IMR-90 (cell line): ENCODE results near the gene MGA. TPM values are rescaled to one million over a fixed set of nuclear protein-coding genes. Genes with fewer than 3 reads are reported as not detected.

Experiments
- ATAC-seq: fragments of 200-7000 bp; cut with Tn5 transposase; 2 replicates; pipeline ENCODE4 v1.9.1; 2020; ENCODE audit warnings: low read depth, mild to moderate bottlenecking, moderate library complexity
- BruUV-seq: library from RNA; stranded (reverse); fragments of 400-500 nt; replicated peaks from 2 replicates; lab custom pipeline; 2021; lab: Mats Ljungman, UMichigan
- CTCF ChIA-PET: fragments of 300-600 bp; formaldehyde crosslinking; extraction: SDS; loops from one replicate; lab custom pipeline; 2021; ENCODE audit warnings: antibody characterized with exemption; lab: Yijun Ruan, JAX
- POLR2A ChIA-PET: fragments of 300-600 bp; sonication (Branson Sonifier 250); formaldehyde crosslinking; loops from one replicate; lab custom pipeline; 2022; ENCODE audit warnings: antibody characterized with exemption; ENCODE audit not compliant: unreplicated experiment; lab: Charles Lee
- DNase-seq: peaks from one replicate; pipeline ENCODE4 v3.0.0; 2013
- H2AFZ ChIP-seq: replicated peaks from 2 replicates; pipeline ENCODE3; 2013; ENCODE audit warnings: low read length, mild to moderate bottlenecking; ENCODE audit not compliant: poor library complexity
- H2AK5ac ChIP-seq: 2 replicates; pipeline ENCODE4 v1.6.1; 2013; ENCODE audit warnings: low read depth, low read length, inconsistent platforms
- H2AK9ac ChIP-seq: replicated peaks from 2 replicates; pipeline ENCODE3; 2013; ENCODE audit warnings: mild to moderate bottlenecking, low read depth, low read length, moderate library complexity; ENCODE audit not compliant: poor library complexity
- H2BK120ac ChIP-seq: 2 replicates; pipeline ENCODE4 v1.6.1; 2013; ENCODE audit warnings: low read depth, low read length, inconsistent platforms
- H2BK15ac ChIP-seq: 3 replicates; pipeline ENCODE4 v1.6.1; 2013; ENCODE audit warnings: low read depth, low read length, inconsistent platforms
- H2BK20ac ChIP-seq: 2 replicates; pipeline ENCODE4 v1.6.1; 2013; ENCODE audit warnings: low read depth, mild to moderate bottlenecking, inconsistent platforms, low read length, moderate library complexity
- H2BK5ac ChIP-seq: 2 replicates; pipeline ENCODE4 v1.6.1; 2013; ENCODE audit warnings: mild to moderate bottlenecking, low read depth, low read length, inconsistent platforms; ENCODE audit not compliant: poor library complexity, severe bottlenecking
- H3K14ac ChIP-seq: replicated peaks from 2 replicates; pipeline ENCODE4 v1.6.1; 2013; ENCODE audit warnings: low read depth, low read length, inconsistent platforms
- H3K18ac ChIP-seq: 2 replicates; pipeline ENCODE4 v1.6.1; 2013; ENCODE audit warnings: low read depth, low read length, control low read depth
- H3K23ac ChIP-seq: 2 replicates; pipeline ENCODE4 v1.6.1; 2013; ENCODE audit warnings: low read depth, low read length, inconsistent platforms
- H3K27ac ChIP-seq: 2 replicates; pipeline ENCODE4 v1.5.1; 2013; ENCODE audit warnings: mild to moderate bottlenecking, control low read depth, low read length; ENCODE audit not compliant: insufficient read depth
- H3K27me3 ChIP-seq: 2 replicates; pipeline ENCODE4 v1.6.1; 2013; ENCODE audit warnings: low read length; ENCODE audit not compliant: control insufficient read depth, insufficient read depth
- H3K36me3 ChIP-seq: 2 replicates; pipeline ENCODE4 v1.6.1; 2013; ENCODE audit warnings: low read length, mixed read lengths; ENCODE audit not compliant: control insufficient read depth, insufficient read depth
- H3K4ac ChIP-seq: 2 replicates; pipeline ENCODE4 v1.6.1; 2013; ENCODE audit warnings: low read depth, low read length, inconsistent platforms
- H3K4me1 ChIP-seq: 2 replicates; pipeline ENCODE4 v1.6.1; 2013; ENCODE audit warnings: low read length, mixed read lengths; ENCODE audit not compliant: control insufficient read depth, insufficient read depth
- H3K4me2 ChIP-seq: 2 replicates; pipeline ENCODE4 v1.6.1; 2013; ENCODE audit warnings: low read depth, mild to moderate bottlenecking, control low read depth, low read length, moderate library complexity
- H3K4me3 ChIP-seq: 2 replicates; pipeline ENCODE4 v1.5.1; 2013; ENCODE audit warnings: low read depth, mild to moderate bottlenecking, control low read depth, low read length, moderate library complexity; ENCODE audit not compliant: insufficient read depth
- H3K56ac ChIP-seq: 2 replicates; pipeline ENCODE4 v1.6.1; 2013; ENCODE audit warnings: low read length, inconsistent platforms; ENCODE audit not compliant: insufficient read depth; ENCODE audit errors: extremely low read depth
- H3K79me1 ChIP-seq, 2 experiments: 2 replicates each; pipeline ENCODE4 v1.6.1; 2013; ENCODE audit warnings: low read length in 2 of 2, inconsistent platforms in 1 of 2, low read depth in 1 of 2
- H3K9ac ChIP-seq: 2 replicates; pipeline ENCODE4 v1.6.1; 2013; ENCODE audit warnings: low read depth, low read length, control low read depth
- H3K9me1 ChIP-seq: 2 replicates; pipeline ENCODE4 v1.6.1; 2013; ENCODE audit warnings: low read length, inconsistent platforms; ENCODE audit not compliant: insufficient read depth
- H3K9me3 ChIP-seq: 2 replicates; pipeline ENCODE4 v1.6.1; 2013; ENCODE audit warnings: low read length; ENCODE audit not compliant: control insufficient read depth, insufficient read depth
- H4K20me1 ChIP-seq: 2 replicates; pipeline ENCODE4 v1.6.1; 2013; ENCODE audit warnings: low read length, inconsistent platforms; ENCODE audit not compliant: insufficient read depth
- H4K5ac ChIP-seq: 2 replicates; pipeline ENCODE4 v1.6.1; 2013; ENCODE audit warnings: mild to moderate bottlenecking, low read depth, low read length, control low read depth
- H4K8ac ChIP-seq, 2 experiments: 2 replicates each; pipeline ENCODE4 v1.6.1; 2013; ENCODE audit warnings: low read depth in 2 of 2, low read length in 2 of 2, control low read depth in 1 of 2, inconsistent platforms in 1 of 2
- H4K91ac ChIP-seq: 2 replicates; pipeline ENCODE4 v1.6.1; 2013; ENCODE audit warnings: low read depth, low read length, inconsistent platforms; ENCODE audit not compliant: insufficient read depth
- BHLHE40 ChIP-seq: fragments of 150-350 bp; IDR thresholded peaks from 2 replicates; pipeline ENCODE4 v1.6.1; 2016; ENCODE audit warnings: mild to moderate bottlenecking, low read depth, low read length
- FOS ChIP-seq: fragments of 150-350 bp; IDR thresholded peaks from 2 replicates; pipeline ENCODE4 v1.6.1; 2016; ENCODE audit warnings: low read depth, low read length
- MAFK ChIP-seq: IDR thresholded peaks from 2 replicates; pipeline ENCODE4 v1.6.1; 2012; ENCODE audit warnings: low read depth, low read length, improper control_type of control experiment
- MXI1 ChIP-seq: IDR thresholded peaks from 2 replicates; pipeline ENCODE4 v1.6.1; 2012; ENCODE audit warnings: low read depth, mild to moderate bottlenecking, low read length, moderate library complexity, borderline replicate concordance
- RCOR1 ChIP-seq: IDR thresholded peaks from 2 replicates; pipeline ENCODE4 v1.6.1; 2012; ENCODE audit warnings: mild to moderate bottlenecking, low read length, improper control_type of control experiment; ENCODE audit not compliant: insufficient replicate concordance
- RFX5 ChIP-seq: IDR thresholded peaks from 2 replicates; pipeline ENCODE4 v1.8.0; 2012; ENCODE audit warnings: low read depth, mild to moderate bottlenecking, low read length, moderate library complexity
- WGBS, 2 experiments: methylation state at CpG; one replicate each; pipeline versions ENCODE4 v1.1.5 to v1.1.7; 2013; ENCODE audit warnings: missing lambda C conversion rate in 2 of 2; ENCODE audit not compliant: insufficient read length in 1 of 2; ENCODE audit errors: extremely low coverage in 2 of 2; 5-methylcytosine and 5-hydroxymethylcytosine counted together
- dilution Hi-C: fragments of 300-500 bp; cut with HindIII; formaldehyde crosslinking; loops from one replicate; pipeline ENCODE4 v1.14.3; 2018; ENCODE audit warnings: low sequenced_read_pairs; ENCODE audit not compliant: unreplicated experiment
- in situ Hi-C: fragments of 300-500 bp; cut with MboI; formaldehyde crosslinking; loops from 3 replicates; pipeline ENCODE4 v1.14.3; 2019; ENCODE audit warnings: low sequenced_read_pairs, inconsistent platforms, mixed read lengths
- intact Hi-C: fragments of 100-400 bp; cut with micrococcal nuclease; formaldehyde crosslinking; loops from 2 replicates; pipeline ENCODE4 v1.10.0; 2022
- polyA plus RNA-seq, 3 experiments: library from polyadenylated mRNA; depleted of rRNA; stranded (reverse); fragments of >200 nt; gene quantifications; 2 replicates each; pipeline ENCODE4 v1.2.3, GENCODE V29; 2012; ENCODE audit warnings: low replicate concordance in 1 of 3
- total RNA-seq: library from RNA; depleted of rRNA; stranded (reverse); fragments of >200 nt; gene quantifications from 2 replicates; pipeline ENCODE4 v1.2.3, GENCODE V29; 2012
- TF ChIP-seq, protein P1 (sequence below): conservative IDR thresholded peaks from 2 replicates; pipeline ENCODE4 v1.5.1; 2012; ENCODE audit warnings: mild to moderate bottlenecking, low read depth, low read length, improper control_type of control experiment

MGA gene
- total and polyA plus RNA-seq, 2 of the 4 experiments (the other 2 are of a cell fraction): 3.2 to 38.0 TPM

DNA sequence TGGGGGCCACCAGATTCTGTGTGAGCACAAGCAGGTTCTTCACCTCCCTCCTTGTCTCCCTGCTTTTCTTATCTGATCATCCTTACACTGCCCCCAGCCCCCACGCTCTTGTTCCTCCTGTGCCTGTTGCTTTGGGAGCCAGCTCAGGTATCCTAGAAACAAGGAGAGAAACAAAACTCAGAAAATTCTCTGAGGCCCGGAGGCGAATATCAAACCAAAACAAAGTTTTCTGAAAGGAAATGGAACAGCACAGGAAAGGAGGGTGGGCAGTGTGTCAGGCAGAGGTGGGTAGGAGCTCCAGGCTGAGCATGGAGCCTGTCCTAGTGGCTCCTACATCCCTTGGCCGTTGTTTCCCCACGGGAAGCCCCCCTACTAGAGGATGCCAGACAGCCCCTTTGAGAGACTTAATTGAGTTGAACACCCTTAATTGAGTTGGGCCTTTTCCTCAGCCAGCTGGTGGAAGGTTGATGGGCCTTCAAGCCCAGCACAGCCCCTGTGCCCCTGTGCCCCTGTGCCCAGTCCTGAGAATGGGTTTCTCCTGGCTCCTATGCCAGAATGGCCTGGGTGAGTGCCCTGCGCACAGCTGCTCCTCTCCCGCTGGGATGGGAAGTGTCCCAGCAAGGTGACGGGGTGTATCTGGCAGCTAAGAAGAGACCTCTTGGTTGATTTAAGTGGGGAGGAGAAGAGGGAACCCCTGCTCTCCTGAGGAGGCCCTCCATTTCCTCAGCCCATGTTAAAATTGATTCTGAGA lies 144.9 kb downstream of the MGA start:
- Histone ChIP-seq H4K20me1 (0 out of 2 replicates have a peak, but pooled peaks cover 3% of the 10 kb centered on the region), H3K36me3 (peaks cover 6% of the 10 kb centered on the region; the same call in 1 of the 2 replicates), H4K5ac (no peak overlapping the region), H3K27ac (no peak overlapping the region), H3K4me1 (peaks cover 3% of the 10 kb centered on the region), H4K8ac (no peak overlapping the region), H2AFZ (no peak overlapping the region), H2BK120ac (no peak overlapping the region), H4K91ac (no peak overlapping the region), H2BK20ac (no peak overlapping the region), H3K9ac (no peak overlapping the region), H3K4ac (no peak overlapping the region), H3K4me3 (no peak overlapping the region), H2AK9ac (peak overlapping the region; percentile 46), H2BK15ac (no peak overlapping the region), H3K9me3 (no peaks in the 10 kb centered on the region), H3K14ac (no peak overlapping the region), H2BK5ac (no peak overlapping the region), H3K27me3 (no peaks in the 10 kb centered on the region), H3K23ac (peak overlapping the region; percentile 52; the same call in 1 of the 2 replicates), H3K56ac (no peak overlapping the region), H2AK5ac (no peak overlapping the region), H3K18ac (no peak overlapping the region), H3K79me1 (peaks cover 30 to 73% of the 10 kb centered on the region in 2 experiments), H3K9me1 (peaks cover 24% of the 10 kb centered on the region), H3K4me2 (no peak overlapping the region)
- dilution Hi-C loops: no loop called here
- WGBS, 2 experiments: 100% methylated on average over 2 of the region's 8 CpGs; no CpG with 5 or more reads in 1 of the 2 experiments
- ChIA-PET CTCF (interaction anchor here (0.6 kb wide), 1 partner anchor 32 kb away, joined by 4 read pairs; no protein-coding TSS in a partner anchor), POLR2A (no interaction called here)
- in situ Hi-C loops: no loop called here
- TF ChIP-seq RFX5 (no peak), MAFK (no peak), BHLHE40 (no peak), RCOR1 (no peak), FOS (no peak), MXI1 (no peak)
- TF ChIP-seq, protein P1, sequence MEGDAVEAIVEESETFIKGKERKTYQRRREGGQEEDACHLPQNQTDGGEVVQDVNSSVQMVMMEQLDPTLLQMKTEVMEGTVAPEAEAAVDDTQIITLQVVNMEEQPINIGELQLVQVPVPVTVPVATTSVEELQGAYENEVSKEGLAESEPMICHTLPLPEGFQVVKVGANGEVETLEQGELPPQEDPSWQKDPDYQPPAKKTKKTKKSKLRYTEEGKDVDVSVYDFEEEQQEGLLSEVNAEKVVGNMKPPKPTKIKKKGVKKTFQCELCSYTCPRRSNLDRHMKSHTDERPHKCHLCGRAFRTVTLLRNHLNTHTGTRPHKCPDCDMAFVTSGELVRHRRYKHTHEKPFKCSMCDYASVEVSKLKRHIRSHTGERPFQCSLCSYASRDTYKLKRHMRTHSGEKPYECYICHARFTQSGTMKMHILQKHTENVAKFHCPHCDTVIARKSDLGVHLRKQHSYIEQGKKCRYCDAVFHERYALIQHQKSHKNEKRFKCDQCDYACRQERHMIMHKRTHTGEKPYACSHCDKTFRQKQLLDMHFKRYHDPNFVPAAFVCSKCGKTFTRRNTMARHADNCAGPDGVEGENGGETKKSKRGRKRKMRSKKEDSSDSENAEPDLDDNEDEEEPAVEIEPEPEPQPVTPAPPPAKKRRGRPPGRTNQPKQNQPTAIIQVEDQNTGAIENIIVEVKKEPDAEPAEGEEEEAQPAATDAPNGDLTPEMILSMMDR: no peak
- ATAC-seq (no peak), DNase-seq (no peak)
- intact Hi-C loops: no loop called here
- no TSS peak for BruUV-seq
